GM10266 (cell line): ENCODE measurements around the gene PTH2.

Experiments
- DNase-seq: peaks from one replicate; pipeline ENCODE4 v3.0.0; 2012; ENCODE audit errors: extremely low spot score
- CTCF ChIP-seq: IDR thresholded peaks from 2 replicates; pipeline ENCODE4 v1.5.1; 2012; ENCODE audit warnings: mild to moderate bottlenecking, low read depth; ENCODE audit not compliant: control insufficient read depth, insufficient read depth; ENCODE audit errors: missing control alignments

The PTH2 gene

GRCh38 chr19:49423985-49424303 is 703 bp upstream of the PTH2 start:
- no peak for TF ChIP-seq CTCF
- no peak for DNase-seq

- TF ChIP-seq CTCF, result peak; percentile 39
- DNase-seq, result peak; percentile 45
These were observed 702 bp downstream of the PTH2 start for GRCh38 chr19:49422407-49423070.

- DNase-seq, result peak; percentile 44
- no peak for TF ChIP-seq CTCF
These were observed 1.4 kb downstream of the PTH2 start for GRCh38 chr19:49421878-49422202.

- TF ChIP-seq CTCF, result no peak
- DNase-seq, result peak; percentile 21
These were observed 2.0 kb downstream of the PTH2 start for GRCh38 chr19:49421039-49421877.

GRCh38 chr19:49420227-49420626 is 3.0 kb downstream of the PTH2 start:
- no peak for DNase-seq
- TF ChIP-seq CTCF, result no peak

GRCh38 chr19:49419173-49419572 is 4.1 kb downstream of the PTH2 start:
- TF ChIP-seq CTCF, result no peak
- DNase-seq, result no peak

GRCh38 chr19:49418511-49418910 is 4.7 kb downstream of the PTH2 start:
- DNase-seq, result no peak
- no peak for TF ChIP-seq CTCF
